ENCODE results near the gene LTC4S.
"Not testable (repeated sequence)": the region's sequence is repeated elsewhere in the genome, so short reads cannot be mapped to it uniquely, and the experiment has no call there.

Gene LTC4S

DNA sequence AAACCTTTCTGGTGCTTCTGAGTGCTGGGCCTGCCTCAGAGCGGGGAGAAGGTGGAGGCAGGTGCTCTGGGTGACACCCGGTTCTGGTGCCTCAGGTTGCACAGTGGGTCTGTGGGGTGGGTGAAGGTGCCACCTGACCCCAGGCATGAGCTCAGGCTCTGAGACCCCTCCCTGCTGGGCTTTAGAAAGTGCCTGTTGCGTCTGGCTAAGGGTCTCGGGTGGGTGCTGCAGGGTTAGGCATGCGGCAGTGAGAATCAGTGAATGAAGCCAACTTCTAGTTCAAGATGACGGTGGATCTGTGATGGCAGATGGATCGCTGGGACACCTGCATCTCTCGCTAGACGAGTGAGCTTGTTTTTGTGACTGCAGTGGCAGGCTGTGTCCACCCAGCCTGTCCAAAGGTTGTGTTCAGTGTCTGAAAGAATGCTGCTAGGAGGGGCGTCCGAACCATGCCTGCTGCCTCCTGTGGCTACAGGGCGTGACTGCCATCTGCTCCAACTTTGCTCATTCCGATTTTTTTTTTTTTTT is 31.9 kb downstream of the LTC4S start:
- DNase-seq (ENCODE audit: low spot score) = no peak

GRCh38 chr5:179827680-179828079 is 33.9 kb downstream of the LTC4S start:
- DNase-seq (ENCODE audit: low spot score) = no peak

GRCh38 chr5:179828756-179829421 is 35.1 kb downstream of the LTC4S start:
- no peak for DNase-seq (ENCODE audit: low spot score)

GRCh38 chr5:179829732-179830435 is 36.1 kb downstream of the LTC4S start:
- DNase-seq (ENCODE audit: low spot score) = no peak

DNA sequence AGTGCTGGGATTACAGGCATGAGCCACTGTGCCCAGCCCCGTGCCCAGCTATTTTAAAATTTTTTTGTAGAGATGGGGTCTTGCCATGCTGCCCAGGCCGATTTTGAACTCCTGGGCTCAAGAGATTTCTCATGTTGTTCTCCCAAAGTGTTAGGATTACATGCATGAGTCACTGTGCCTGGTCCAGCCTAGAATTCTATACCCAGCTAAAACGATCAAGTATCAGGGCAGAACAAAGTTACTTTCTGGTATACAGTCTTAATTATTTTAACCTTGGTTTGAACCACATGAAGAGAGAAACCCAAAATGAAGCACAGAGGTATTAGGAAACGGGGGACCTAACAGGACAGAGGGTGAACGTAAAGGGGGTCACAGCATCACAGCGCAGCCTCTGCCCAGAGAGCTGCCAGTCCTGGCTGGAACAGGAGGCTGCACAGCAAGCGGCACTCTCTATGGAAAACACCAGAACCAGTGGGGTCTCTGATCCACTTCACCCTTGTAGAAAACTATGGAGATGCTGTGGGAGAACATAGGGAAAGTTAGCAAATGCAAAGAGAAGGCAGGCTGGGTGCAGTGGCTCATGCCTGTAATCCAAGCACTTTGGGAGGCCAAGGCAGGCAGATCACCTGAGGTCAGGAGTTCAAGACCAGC is 37.2 kb downstream of the LTC4S start:
- DNase-seq (ENCODE audit: low spot score) = no peak

GRCh38 chr5:179832039-179832745 is 38.4 kb downstream of the LTC4S start:
- DNase-seq (ENCODE audit: low spot score) = no peak

GRCh38 chr5:179833056-179833708 is 39.4 kb downstream of the LTC4S start:
- no peak for DNase-seq (ENCODE audit: low spot score)

GRCh38 chr5:179833709-179834070 is 39.9 kb downstream of the LTC4S start:
- no peak for DNase-seq (ENCODE audit: low spot score)

- DNase-seq (ENCODE audit: low spot score) = no peak
These were observed 40.3 kb downstream of the LTC4S start for GRCh38 chr5:179834120-179834519.

DNA sequence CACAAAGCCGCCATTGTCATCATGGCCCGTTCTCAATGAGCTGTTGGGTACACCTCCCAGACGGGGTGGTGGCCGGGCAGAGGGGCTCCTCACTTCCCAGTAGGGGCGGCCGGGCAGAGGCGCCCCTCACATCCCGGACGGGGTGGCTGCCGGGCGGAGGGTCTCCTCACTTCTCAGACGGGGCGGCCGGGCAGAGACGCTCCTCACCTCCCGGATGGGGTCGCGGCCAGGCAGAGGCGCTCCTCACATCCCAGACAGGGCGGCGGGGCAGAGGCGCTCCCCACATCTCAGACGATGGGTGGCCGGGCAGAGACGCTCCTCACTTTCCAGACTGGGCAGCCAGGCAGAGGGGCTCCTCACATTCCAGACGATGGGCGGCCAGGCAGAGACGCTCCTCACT is 41.1 kb downstream of the LTC4S start:
- DNase-seq (ENCODE audit: low spot score) = not testable (repeated sequence)

DNA sequence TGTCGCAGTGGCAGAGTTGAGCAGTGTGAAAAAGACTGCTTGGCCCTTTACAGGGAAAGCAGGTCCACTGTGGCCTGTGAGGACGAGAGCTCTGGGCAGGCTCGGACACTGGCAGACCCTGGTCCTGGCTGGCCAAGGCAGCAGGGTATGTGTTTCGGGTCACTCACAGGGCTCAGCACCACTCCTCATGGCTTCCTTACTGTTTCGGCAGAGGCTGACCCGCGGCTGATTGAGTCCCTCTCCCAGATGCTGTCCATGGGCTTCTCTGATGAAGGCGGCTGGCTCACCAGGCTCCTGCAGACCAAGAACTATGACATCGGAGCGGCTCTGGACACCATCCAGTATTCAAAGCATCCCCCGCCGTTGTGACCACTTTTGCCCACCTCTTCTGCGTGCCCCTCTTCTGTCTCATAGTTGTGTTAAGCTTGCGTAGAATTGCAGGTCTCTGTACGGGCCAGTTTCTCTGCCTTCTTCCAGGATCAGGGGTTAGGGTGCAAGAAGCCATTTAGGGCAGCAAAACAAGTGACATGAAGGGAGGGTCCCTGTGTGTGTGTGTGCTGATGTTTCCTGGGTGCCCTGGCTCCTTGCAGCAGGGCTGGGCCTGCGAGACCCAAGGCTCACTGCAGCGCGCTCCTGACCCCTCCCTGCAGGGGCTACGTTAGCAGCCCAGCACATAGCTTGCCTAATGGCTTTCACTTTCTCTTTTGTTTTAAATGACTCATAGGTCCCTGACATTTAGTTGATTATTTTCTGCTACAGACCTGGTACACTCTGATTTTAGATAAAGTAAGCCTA is 42.6 kb downstream of the LTC4S start:
- DNase-seq (ENCODE audit: low spot score) = no peak

GRCh38 chr5:179837076-179838011 is 43.6 kb downstream of the LTC4S start:
- no peak for DNase-seq (ENCODE audit: low spot score)

DNA sequence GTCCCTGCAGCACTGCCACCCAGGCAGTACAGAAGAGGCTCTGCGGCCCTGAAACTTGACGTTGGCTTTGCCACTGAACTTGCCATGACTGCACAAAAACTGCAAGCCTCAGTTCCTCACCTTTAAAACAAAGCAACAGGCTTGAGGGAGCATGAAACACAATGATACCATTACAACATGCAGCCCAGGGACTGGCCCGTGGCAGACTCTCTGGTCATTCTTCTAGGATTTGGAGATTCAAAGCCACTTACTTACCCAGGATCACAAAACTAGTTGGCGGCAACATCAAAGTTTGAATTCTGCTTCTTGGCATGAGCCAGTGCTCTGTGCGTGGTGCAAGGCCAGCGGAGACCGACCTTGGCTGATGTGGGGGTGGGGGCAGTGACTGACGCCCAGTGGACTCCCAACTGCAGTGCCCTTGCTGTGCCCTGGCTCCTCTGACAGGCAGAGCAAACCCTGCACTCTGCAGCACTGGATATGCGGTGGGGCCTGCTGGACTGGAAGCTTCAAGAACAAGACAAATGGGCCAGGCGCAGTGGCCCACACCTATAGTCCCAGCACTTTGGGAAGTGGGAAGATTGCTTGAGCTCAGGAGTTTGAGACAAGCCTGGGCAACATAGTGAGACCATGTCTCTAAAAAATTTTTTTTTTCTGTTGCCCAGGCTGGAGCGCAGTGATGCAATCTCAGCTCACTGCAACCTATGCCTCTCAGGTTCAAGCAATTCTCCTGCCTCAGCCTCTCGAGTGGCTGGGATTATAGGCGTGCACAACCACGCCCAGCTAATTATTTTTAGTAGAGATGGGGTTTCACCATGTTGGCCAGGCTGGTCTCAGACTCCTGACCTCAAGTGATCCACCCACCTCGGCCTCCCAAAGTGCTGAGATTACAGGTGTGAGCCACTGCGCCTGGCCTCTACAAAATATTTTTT is 45.8 kb downstream of the LTC4S start:
- no peak for DNase-seq (ENCODE audit: low spot score)

- no peak for DNase-seq (ENCODE audit: low spot score)
These were observed 46.5 kb downstream of the LTC4S start for GRCh38 chr5:179840321-179840720.

GRCh38 chr5:179840766-179841165 is 47.0 kb downstream of the LTC4S start:
- no peak for DNase-seq (ENCODE audit: low spot score)

DNA sequence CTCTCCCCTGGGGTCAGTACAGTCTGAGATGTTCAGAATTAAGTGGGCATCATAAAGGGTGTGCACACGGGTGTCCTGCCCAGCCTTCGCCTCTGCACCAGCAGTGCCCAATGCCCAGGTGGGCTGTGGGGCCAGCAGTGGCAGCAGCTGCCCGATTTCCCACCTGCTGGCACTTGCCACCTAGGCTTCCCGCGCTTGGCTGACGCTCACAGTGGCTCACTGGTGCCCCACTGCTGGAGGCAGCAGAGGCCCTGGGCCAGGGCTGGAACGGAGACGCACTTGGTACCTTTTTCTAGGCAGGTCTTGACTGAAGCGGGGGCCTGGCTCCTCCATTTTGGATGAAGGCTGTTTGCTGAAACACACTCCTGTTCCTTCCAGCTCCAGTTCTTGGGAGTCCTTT is 47.8 kb downstream of the LTC4S start:
- DNase-seq (ENCODE audit: low spot score) = no peak

All from ecto neural progenitor cell (in vitro differentiated cells).